HUES6 (cell line): ENCODE results near the gene PIANP.

Experiments used
- H3K27ac ChIP-seq: 2 replicates; pipeline ENCODE4 v1.7.0; 2013; ENCODE audit warnings: low read depth, mild to moderate bottlenecking, low read length, inconsistent platforms
- H3K27me3 ChIP-seq: 2 replicates; pipeline ENCODE4 v1.6.1; 2013; ENCODE audit warnings: low read length; ENCODE audit not compliant: control insufficient read depth, insufficient read depth
- H3K36me3 ChIP-seq: 2 replicates; pipeline ENCODE4 v1.6.1; 2013; ENCODE audit warnings: low read length; ENCODE audit not compliant: control insufficient read depth, insufficient read depth
- H3K4me1 ChIP-seq: 2 replicates; pipeline ENCODE4 v1.6.1; 2013; ENCODE audit warnings: low read length; ENCODE audit not compliant: control insufficient read depth, insufficient read depth
- H3K4me3 ChIP-seq: 2 replicates; pipeline ENCODE4 v1.5.1; 2013; ENCODE audit warnings: low read depth, low read length
- H3K9ac ChIP-seq: one replicate; pipeline ENCODE4 v1.6.1; 2013; ENCODE audit warnings: mild to moderate bottlenecking, low read length
- H3K9me3 ChIP-seq: 2 replicates; pipeline ENCODE4 v1.6.1; 2013; ENCODE audit warnings: low read depth, low read length; ENCODE audit not compliant: control insufficient read depth, insufficient read depth

PIANP gene

DNA sequence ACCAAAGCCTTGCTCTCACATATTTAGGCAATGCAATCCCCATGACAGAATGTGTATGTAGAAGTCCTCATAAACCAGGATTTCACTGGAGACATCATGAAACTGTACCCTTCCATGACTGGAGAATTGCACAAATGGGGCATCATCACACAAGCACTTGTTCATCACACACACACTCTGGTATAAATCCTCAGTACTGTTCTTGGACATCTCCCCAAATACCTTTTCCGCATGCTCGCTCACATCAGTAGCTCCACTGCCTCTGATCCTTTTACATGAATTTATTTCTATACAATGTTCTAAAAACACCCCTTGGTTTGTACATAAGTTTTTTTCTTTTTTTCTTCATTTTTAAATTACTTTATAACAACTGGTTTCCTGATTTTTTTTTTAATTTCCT lies 34.4 kb downstream of the PIANP start:
- H3K4me1 ChIP-seq = no peaks in the 10 kb centered on the region; the same call in 1 of the 2 replicates
- H3K36me3 ChIP-seq = peaks cover 50% of the 10 kb centered on the region

DNA sequence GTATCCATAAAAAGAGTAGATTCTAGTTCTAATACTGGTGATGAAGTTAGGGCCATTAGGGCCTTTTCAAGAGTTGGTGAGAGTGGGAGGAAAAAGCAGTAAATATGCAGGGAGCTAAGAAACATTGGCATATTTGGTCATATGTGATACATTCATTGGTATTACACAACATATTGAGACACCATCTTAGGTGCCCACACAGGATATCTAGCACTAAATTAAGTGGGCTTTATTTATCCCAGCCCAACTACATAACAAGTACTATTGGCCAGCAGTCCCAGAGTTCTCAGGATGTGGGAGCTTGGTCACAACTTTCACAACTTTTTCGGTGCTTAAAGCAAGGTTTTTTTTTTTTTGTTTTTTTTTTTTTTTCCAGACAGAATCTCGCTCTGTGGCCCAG lies 35.7 kb downstream of the PIANP start:
- Histone ChIP-seq H3K27me3 (no peaks in the 10 kb centered on the region), H3K4me3 (no peak overlapping the region), H3K9me3 (no peaks in the 10 kb centered on the region), H3K9ac (no peak overlapping the region), H3K27ac (no peak overlapping the region), H3K4me1 (no peaks in the 10 kb centered on the region; the same call in 1 of the 2 replicates), H3K36me3 (peaks cover 37% of the 10 kb centered on the region)

More for the DNA sequence above, 34.4 kb downstream of the PIANP start:
- Histone ChIP-seq H3K27me3 (no peaks in the 10 kb centered on the region), H3K4me3 (no peak overlapping the region), H3K9ac (no peak overlapping the region), H3K27ac (no peak overlapping the region), H3K9me3 (no peaks in the 10 kb centered on the region)

DNA sequence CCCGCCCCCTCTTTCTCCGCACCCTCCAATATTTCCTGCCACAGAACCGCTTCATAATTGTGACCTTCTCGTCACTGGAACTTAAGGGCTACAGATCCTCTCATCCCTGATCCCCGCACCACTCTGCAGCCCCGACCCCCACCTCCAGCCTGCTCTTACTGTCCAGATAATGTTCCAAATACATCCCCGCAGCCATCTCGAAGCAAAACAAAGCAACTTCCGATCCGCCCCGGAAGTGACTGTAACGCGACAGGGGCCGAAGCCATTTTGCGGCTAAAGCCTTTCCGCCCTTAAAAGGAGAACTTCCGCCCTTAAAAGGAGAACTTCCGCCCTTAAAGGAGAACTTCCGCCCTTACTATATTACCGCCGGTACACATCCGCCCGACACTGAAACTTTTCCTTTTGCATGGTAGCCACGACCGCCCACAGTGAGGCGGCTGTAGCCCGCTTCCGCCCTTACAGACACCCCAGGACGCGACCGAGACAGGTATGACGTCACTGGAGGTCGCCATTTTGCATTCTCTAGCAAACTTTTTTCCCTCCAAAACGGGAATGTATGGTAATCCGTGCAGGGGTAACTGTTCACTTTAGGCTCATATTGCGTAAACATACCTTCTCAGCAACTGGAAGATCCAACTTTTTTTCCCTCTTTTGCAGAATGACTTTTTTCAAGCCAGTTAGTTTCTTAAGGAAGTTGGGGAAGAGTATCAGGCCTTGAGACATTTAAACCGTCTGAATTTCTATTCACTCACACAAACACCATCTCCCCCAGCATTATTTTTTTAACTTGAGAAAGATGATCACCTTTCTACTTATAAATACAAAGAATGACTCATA lies 37.5 kb downstream of the PIANP start, which contains the start of gene ING4:
ING4 (minus strand) TSS at position 214 of the 837 bp plus-strand sequence; CDS start at position 196, 18 bp downstream.
- H3K4me3 ChIP-seq = peak within 1 kb of the TSS; percentile 84
- H3K27ac ChIP-seq = peak within 1 kb of the TSS; percentile 24; the same call in 1 of the 2 replicates
- H3K9ac ChIP-seq = peak within 1 kb of the TSS; percentile 67
- no peaks in the 10 kb centered on the region for H3K9me3 ChIP-seq
- no peaks in the 10 kb centered on the region for H3K27me3 ChIP-seq
- no peaks in the 10 kb centered on the region; the same call in 1 of the 2 replicates for H3K4me1 ChIP-seq
- H3K36me3 ChIP-seq = peaks cover 19% of the 10 kb centered on the region

DNA sequence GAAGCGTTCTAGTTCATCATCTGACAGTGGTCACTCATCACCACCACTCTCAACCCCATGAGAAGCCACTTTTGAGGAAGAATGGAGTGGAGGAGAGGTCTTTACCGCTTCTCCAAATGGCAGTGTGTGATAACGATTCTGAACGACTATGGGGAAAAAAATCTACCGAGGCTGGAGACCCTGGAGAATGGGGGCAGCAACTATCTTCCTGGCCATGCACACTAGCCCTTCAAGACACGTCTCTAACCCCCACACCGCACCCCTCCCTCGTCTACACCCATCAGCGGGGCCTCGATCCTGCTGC lies 38.1 kb downstream of the PIANP start:
- Histone ChIP-seq H3K27me3 (no peaks in the 10 kb centered on the region), H3K9me3 (no peaks in the 10 kb centered on the region), H3K9ac (peak overlapping the region; percentile 67), H3K4me1 (no peaks in the 10 kb centered on the region; the same call in 1 of the 2 replicates), H3K36me3 (peaks cover 14% of the 10 kb centered on the region), H3K4me3 (peak overlapping the region; percentile 84), H3K27ac (no peak overlapping the region)

DNA sequence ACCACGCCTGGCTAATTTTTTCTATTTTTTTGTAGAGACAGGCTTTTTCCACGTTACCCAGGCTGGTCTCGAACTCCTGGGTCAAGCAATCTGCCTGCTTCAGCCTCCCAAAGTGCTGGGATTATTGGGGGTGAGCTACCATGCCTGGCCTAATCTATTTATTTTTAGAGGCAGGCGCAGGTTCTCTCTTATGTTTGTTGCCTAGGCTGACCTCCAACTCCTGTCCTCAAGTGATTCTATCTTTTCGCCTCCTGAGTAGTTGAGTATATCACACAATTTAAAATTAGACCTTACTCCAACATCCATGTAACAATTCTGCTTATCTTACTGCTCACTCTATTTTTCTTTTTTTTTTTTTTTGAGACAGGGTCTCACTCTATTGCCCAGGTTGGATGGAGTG lies 46.6 kb downstream of the PIANP start:
- H3K9me3 ChIP-seq = no peaks in the 10 kb centered on the region
- H3K36me3 ChIP-seq = peaks cover 40% of the 10 kb centered on the region
- no peak overlapping the region for H3K27ac ChIP-seq
- no peak overlapping the region for H3K9ac ChIP-seq
- no peaks in the 10 kb centered on the region for H3K4me1 ChIP-seq
- H3K27me3 ChIP-seq = no peaks in the 10 kb centered on the region
- H3K4me3 ChIP-seq = no peak overlapping the region

DNA sequence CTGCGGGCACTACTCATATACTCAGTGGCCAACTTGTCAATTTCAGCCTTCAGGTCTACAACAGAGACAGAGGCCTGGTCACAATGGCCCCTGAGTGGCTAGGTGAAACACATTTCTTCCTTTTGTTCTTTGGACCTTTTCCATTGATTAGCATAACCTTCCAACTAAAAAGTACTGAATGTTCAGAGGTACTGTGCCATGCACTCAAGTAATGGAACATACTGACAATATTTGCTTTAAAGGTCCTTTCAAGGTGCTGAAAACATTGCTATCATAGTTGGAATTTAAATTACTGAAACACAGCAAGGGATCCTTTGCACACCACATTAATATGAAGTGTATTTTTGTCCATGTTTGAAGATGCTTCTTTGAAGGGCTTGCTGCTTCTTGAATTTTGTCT lies 47.3 kb downstream of the PIANP start:
- H3K27me3 ChIP-seq = no peaks in the 10 kb centered on the region
- H3K4me3 ChIP-seq = no peak overlapping the region
- H3K27ac ChIP-seq = no peak overlapping the region
- no peaks in the 10 kb centered on the region for H3K9me3 ChIP-seq
- no peaks in the 10 kb centered on the region for H3K4me1 ChIP-seq
- H3K9ac ChIP-seq = no peak overlapping the region
- H3K36me3 ChIP-seq = peaks cover 40% of the 10 kb centered on the region

DNA sequence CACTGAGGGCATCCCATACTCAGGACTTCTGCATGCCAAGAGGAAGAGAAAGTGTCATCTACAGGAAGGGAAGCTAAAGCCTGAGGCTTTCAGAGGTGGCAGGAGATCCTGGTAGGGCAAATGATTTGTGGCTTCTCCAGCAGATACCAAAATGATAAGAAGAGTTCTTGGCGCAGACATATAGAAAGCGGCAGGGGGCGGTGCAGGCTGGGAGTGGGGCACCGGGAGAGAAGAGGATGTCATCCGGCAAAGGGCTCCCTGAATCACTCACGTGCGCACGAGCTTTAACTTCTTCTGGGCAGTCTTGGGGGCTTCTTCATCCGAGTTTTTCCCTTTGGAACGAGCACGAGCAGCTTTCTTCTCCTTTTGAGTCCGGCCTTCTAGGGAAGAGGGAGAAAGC lies 48.2 kb downstream of the PIANP start:
- Histone ChIP-seq H3K4me1 (no peaks in the 10 kb centered on the region), H3K9ac (no peak overlapping the region), H3K9me3 (no peaks in the 10 kb centered on the region), H3K27ac (no peak overlapping the region), H3K27me3 (no peaks in the 10 kb centered on the region), H3K36me3 (peaks cover 40% of the 10 kb centered on the region), H3K4me3 (no peak overlapping the region)

DNA sequence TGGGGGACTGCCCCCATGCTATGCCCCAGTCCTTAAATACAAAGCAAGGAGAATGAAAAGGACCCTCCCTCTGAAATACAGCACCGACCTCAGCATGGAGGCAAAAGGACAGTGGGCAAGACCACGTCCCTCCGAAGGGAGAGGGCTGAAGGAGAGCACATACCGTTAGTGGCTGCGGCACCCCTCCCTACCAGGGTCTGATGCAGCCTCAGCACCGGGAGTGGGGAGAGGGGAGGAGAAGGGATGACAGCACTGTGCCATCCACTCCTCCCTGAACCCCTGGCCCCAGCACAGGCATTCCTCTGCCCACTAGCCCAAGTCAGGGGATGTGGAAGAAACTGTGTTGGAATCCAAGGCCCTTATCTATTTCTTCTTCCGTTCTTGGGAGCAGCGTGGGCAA lies 49.8 kb downstream of the PIANP start:
- peaks cover 31% of the 10 kb centered on the region for H3K36me3 ChIP-seq
- no peak overlapping the region for H3K9ac ChIP-seq
- H3K4me1 ChIP-seq = 0 out of 2 replicates have a peak, but pooled peaks cover 5% of the 10 kb centered on the region
- no peaks in the 10 kb centered on the region for H3K9me3 ChIP-seq
- H3K27me3 ChIP-seq = peaks cover 9% of the 10 kb centered on the region; the same call in 1 of the 2 replicates
- no peak overlapping the region for H3K4me3 ChIP-seq
- H3K27ac ChIP-seq = no peak overlapping the region

DNA sequence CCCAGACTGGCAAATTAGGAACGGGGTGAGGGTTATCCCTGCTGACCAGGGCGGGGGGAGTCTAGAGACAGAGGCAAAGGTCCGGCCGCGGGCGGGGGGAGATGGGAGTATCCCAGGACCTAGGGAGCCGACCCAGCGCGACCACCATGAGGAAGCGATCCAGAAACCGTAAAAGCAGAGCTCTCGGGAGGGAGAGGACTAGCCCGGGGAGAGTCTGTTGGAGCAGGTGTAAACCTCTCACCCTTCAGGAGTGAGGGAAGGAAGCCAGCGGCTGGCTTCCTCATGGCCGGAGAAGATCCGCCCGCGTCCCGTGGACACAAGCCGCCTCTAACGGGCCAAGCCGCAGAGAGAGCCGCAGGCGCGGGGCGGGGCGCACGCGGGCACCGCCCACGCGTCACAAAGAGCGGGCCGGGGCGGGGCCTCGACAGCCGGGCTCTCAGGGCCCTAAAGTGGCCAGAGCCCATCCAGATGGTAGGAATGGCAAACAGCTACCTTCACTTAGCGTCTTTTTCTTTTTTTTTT lies 53.5 kb downstream of the PIANP start, which contains the start of gene ACRBP:
ACRBP (minus strand) TSS at position 350 of the 522 bp plus-strand sequence; CDS start at position 284, 66 bp downstream.
- Histone ChIP-seq H3K27me3 (peaks cover 9% of the 10 kb centered on the region; the same call in 1 of the 2 replicates), H3K4me3 (peak within 1 kb of the TSS; percentile 95), H3K36me3 (peaks cover 17% of the 10 kb centered on the region), H3K27ac (no peak within 1 kb of the TSS), H3K9me3 (no peaks in the 10 kb centered on the region), H3K9ac (peak within 1 kb of the TSS; percentile 63), H3K4me1 (peaks cover 10% of the 10 kb centered on the region; the same call in 1 of the 2 replicates)

DNA sequence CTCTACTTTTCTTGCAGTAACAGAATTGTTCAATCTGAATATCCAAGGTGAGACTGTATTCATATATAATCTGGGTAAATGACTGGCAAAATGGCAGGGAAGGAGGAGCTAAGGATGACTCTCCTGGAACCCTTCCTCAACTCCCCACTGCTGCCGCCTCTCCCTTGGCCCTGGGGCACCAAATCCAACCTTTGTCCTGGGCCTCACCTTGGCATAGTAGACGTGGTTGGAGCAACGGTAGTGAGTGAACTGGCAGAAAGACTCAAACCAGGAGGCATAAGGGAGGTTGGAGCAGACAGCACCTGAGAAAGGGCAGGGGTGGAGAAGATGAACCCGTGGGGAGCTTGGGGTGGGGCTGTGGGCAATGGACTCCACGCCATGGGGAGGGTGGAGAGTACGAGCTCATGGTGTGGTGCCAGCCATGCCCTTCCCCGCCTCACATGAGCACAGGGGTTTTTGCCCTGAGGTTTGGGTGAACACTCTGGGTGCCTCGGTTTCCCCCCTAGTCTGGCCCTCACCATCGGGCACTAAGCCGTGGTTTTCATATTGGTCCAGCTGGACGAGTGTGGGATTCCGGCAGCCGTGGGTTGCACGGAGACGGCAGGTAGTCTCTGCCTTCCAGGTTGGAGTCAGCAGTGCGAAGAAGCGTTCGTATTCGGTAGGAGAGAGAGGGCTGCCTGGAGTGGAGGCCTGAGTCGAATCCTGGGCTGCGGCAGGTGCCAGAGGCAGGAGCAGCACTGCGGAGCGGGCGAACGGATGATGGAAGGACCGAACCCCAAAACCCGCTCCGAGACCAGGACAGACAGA lies 54.1 kb downstream of the PIANP start:
- Histone ChIP-seq H3K9me3 (no peaks in the 10 kb centered on the region), H3K9ac (peak overlapping the region; percentile 63), H3K4me3 (peak overlapping the region; percentile 95), H3K27ac (no peak overlapping the region), H3K36me3 (peaks cover 15% of the 10 kb centered on the region), H3K4me1 (peaks cover 10% of the 10 kb centered on the region; the same call in 1 of the 2 replicates), H3K27me3 (peaks cover 11% of the 10 kb centered on the region; the same call in 1 of the 2 replicates)
